SK-N-SH (cell line): ENCODE measurements around the gene SBF2.

ENCODE experiments used
- CHD2 ChIP-seq: fragments of 150-350 bp; IDR thresholded peaks from 2 replicates; pipeline ENCODE4 v1.6.1; 2018; ENCODE audit warnings: low read length; ENCODE audit not compliant: partially characterized antibody
- CTCF ChIP-seq: fragments of 200-600 bp; sonication (generic); IDR thresholded peaks from 2 replicates; pipeline ENCODE4 v1.6.1; 2017; ENCODE audit warnings: antibody characterized with exemption, mild to moderate bottlenecking, moderate library complexity
- EP300 ChIP-seq, 2 experiments: IDR thresholded peaks; 2 replicates each; pipeline versions ENCODE4 v1.4.0 to v1.6.1; 2012; ENCODE audit warnings: borderline replicate concordance in 1 of 2, low read depth in 1 of 2, low read length in 1 of 2
- GABPA ChIP-seq: IDR thresholded peaks from 2 replicates; pipeline ENCODE4 v1.4.0; 2012; ENCODE audit warnings: low read depth, mild to moderate bottlenecking
- JUND ChIP-seq: IDR thresholded peaks from 2 replicates; pipeline ENCODE4 v1.4.0; 2012
- POLR2AphosphoS5 ChIP-seq: IDR thresholded peaks from 2 replicates; pipeline ENCODE4 v1.6.1; 2012; ENCODE audit warnings: low read depth, low read length
- RCOR1 ChIP-seq: fragments of 150-350 bp; IDR thresholded peaks from 2 replicates; pipeline ENCODE4 v1.6.1; 2017; ENCODE audit warnings: antibody characterized with exemption, low read length
- REST ChIP-seq: IDR thresholded peaks from 2 replicates; pipeline ENCODE4 v1.6.1; 2012; ENCODE audit warnings: mild to moderate bottlenecking, low read depth, low read length, moderate library complexity

GRCh38 chr11:10285148-10285802, 8.7 kb downstream of the SBF2 start:
- no peak for TF ChIP-seq POLR2AphosphoS5
- no peak for TF ChIP-seq EP300 (IDR thresholded peaks at IDR 0.05; ENCODE audit: borderline replicate concordance in 1 of 2, low read depth in 1 of 2, low read length in 1 of 2)
- no peak for TF ChIP-seq RCOR1
- TF ChIP-seq REST: no peak
- TF ChIP-seq CTCF: no peak
- TF ChIP-seq JUND: no peak
- TF ChIP-seq GABPA: no peak
- TF ChIP-seq CHD2: no peak
